HEK293 (cell line): Measurements from ENCODE around the gene HPX.

Experiments
- ZNF768 ChIP-seq: fragments of 450-650 bp; formaldehyde crosslinking; IDR thresholded peaks from 2 replicates; pipeline ENCODE4 v1.5.1; 2018; ENCODE audit warnings: missing biosample characterization, mild to moderate bottlenecking, missing genetic modification characterization
- ZNF777 ChIP-seq: fragments of 450-650 bp; formaldehyde crosslinking; IDR thresholded peaks from 2 replicates; pipeline ENCODE4 v1.5.1; 2017; ENCODE audit warnings: missing biosample characterization, missing genetic modification characterization, borderline replicate concordance
- ZSCAN23 ChIP-seq: fragments of 450-650 bp; formaldehyde crosslinking; IDR thresholded peaks from 2 replicates; pipeline ENCODE4 v1.5.1; 2016; ENCODE audit warnings: missing biosample characterization, missing genetic modification characterization
- TF ChIP-seq, protein P1 (sequence below): fragments of 450-650 bp; formaldehyde crosslinking; IDR thresholded peaks from 2 replicates; pipeline ENCODE4 v1.5.1; 2016; ENCODE audit warnings: missing biosample characterization, missing genetic modification characterization
- TF ChIP-seq, protein P2 (sequence below): fragments of 450-650 bp; IDR thresholded peaks from 2 replicates; pipeline ENCODE4 v1.5.1; 2018; ENCODE audit warnings: missing biosample characterization, mild to moderate bottlenecking, missing genetic modification characterization

DNA sequence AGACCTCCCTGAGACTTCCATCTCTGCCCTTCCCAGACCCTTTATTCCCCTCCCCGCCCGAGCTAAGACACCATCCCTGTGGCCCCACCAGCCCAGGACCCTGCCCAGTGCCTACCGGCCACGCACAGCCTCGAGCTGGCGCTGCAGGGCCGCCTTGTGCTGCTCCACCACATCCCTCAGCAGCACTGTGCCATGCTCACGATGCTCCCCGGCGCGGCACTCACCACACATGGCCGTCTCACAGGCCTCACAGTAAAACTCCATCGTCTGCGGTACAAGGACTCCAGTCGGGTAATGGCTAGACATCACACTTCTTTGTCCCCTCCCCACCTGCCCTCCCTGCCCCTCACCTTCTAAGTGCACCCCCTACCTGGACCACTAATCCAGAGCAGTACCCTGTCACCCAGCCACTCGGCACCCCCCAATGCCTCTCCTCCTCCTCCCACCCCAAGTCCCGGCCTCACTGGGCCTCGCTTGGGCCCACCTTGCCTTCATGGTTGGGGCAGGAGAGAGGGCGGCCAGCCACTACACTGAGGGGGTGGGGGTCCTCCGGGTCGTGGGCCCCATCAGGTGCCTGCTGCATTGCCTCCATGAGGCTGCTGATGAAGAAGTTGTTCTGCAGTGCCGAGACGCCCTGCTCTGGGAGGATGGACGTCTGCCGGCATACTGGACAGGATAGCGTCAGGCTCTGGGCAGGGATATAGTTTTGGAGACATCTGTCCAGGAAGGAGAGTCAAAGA lies 17.0 kb upstream of the HPX start:
- no peak for TF ChIP-seq ZNF768 (tag by site-specific recombination)
- TF ChIP-seq, protein P1, sequence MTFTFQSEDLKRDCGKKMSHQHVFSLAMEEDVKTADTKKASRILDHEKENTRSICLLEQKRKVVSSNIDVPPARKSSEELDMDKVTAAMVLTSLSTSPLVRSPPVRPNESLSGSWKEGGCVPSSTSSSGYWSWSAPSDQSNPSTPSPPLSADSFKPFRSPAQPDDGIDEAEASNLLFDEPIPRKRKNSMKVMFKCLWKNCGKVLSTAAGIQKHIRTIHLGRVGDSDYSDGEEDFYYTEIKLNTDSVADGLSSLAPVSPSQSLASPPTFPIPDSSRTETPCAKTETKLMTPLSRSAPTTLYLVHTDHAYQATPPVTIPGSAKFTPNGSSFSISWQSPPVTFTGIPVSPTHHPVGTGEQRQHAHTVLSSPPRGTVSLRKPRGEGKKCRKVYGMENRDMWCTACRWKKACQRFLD (tag by site-specific recombination) = no peak
- TF ChIP-seq ZNF777 (tag by site-specific recombination) = no peak
- no peak for TF ChIP-seq ZSCAN23 (tag by site-specific recombination)
- TF ChIP-seq, protein P2, sequence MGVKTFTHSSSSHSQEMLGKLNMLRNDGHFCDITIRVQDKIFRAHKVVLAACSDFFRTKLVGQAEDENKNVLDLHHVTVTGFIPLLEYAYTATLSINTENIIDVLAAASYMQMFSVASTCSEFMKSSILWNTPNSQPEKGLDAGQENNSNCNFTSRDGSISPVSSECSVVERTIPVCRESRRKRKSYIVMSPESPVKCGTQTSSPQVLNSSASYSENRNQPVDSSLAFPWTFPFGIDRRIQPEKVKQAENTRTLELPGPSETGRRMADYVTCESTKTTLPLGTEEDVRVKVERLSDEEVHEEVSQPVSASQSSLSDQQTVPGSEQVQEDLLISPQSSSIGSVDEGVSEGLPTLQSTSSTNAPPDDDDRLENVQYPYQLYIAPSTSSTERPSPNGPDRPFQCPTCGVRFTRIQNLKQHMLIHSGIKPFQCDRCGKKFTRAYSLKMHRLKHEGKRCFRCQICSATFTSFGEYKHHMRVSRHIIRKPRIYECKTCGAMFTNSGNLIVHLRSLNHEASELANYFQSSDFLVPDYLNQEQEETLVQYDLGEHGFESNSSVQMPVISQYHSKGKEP (tag by site-specific recombination) = no peak
